Astrocyte of the cerebellum (primary cell): ENCODE measurements around the gene ZNF503.

Source experiments
- DNase-seq: peaks from one replicate; pipeline ENCODE4 v3.0.0-alpha.2; 2011; ENCODE audit warnings: low read depth
- H3K4me3 ChIP-seq: 2 replicates; pipeline ENCODE4 v1.5.1; 2011; ENCODE audit warnings: mild to moderate bottlenecking, low read depth, low read length, moderate library complexity
- CTCF ChIP-seq: IDR thresholded peaks from 2 replicates; pipeline ENCODE4 v1.5.1; 2012; ENCODE audit warnings: low read length, low read depth, moderate library complexity, mild to moderate bottlenecking; ENCODE audit errors: missing control alignments
- in situ Hi-C: cut with HindIII; loops from 2 replicates; pipeline ENCODE4 v1.10.0; 2017; ENCODE audit warnings: low sequenced_read_pairs

Gene ZNF503

GRCh38 chr10:75408911-75409885 is 7.6 kb upstream of the ZNF503 start:
- in situ Hi-C loops: loop anchor here (10.0 kb wide), 1 partner anchor 626 kb away; no protein-coding TSS in a partner anchor
- H3K4me3 ChIP-seq: peak overlapping the region; percentile 68
- no peak for DNase-seq
- no peak for TF ChIP-seq CTCF

DNA sequence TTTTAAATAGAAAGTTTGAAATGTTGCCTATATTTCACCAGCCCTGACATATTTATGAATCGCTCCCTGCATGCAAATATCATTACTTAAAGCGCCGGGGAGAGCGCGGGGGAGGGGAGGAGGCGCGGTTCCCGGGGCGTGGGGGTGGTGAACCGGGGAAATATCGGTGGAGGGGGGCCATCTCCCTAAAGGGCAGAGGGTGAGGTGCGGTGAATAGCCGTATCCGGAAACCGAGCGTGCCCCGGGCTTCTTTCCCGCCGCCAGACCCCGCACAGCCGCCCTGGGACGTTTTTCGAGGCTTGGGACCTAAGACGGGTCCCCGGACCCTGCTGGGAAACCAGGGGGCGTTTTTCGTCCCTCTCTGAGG is 6.9 kb upstream of the ZNF503 start:
- in situ Hi-C loops: loop anchor here (10.0 kb wide), 1 partner anchor 626 kb away; no protein-coding TSS in a partner anchor
- TF ChIP-seq CTCF: no peak

DNA sequence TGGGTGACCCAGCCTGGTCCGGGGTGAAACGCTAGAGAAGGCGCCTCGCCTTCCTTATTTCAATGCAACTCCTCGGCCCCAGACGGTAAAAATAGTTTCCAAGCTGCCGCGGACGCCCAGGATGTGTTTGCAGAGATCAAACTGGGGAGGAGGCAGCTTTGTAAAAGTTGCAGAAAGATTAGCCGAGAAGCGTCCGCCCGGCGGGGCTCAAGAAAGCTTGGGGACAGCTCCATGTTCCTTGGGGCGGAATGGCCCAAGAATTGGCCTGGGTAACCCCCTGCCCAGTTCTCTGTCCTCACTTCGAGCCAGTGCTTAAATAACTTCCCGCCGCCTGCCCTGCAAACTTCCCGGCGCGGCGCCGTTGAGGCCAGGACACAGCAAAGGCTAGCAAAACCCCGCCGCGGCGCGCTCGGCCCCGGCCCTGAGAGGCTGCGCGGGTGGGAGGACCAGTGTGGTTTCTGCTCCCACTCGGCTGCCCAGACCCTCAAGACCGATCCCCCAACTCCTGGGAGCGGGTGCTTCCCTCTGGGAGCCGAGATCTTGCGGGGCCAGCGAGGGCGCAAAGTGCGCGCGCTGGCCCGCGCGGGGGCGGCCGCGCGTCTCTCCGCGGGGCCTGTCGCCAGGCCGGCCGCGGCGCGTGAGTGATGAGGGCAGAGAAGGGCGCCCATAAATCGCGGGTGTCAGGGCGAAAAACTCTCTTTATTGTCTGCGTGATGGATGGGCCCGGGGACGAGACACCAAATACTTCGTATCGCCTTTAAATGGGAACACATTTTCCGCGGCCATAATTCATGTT is 6.3 kb upstream of the ZNF503 start:
- in situ Hi-C loops: loop anchor here (10.0 kb wide), 1 partner anchor 627 kb away; no protein-coding TSS in a partner anchor
- H3K4me3 ChIP-seq: peak overlapping the region; percentile 68
- TF ChIP-seq CTCF: no peak
- DNase-seq: no peak

More for the DNA sequence above, 6.9 kb upstream of the ZNF503 start:
- no peak for DNase-seq
- peak overlapping the region; percentile 68 for H3K4me3 ChIP-seq

DNA sequence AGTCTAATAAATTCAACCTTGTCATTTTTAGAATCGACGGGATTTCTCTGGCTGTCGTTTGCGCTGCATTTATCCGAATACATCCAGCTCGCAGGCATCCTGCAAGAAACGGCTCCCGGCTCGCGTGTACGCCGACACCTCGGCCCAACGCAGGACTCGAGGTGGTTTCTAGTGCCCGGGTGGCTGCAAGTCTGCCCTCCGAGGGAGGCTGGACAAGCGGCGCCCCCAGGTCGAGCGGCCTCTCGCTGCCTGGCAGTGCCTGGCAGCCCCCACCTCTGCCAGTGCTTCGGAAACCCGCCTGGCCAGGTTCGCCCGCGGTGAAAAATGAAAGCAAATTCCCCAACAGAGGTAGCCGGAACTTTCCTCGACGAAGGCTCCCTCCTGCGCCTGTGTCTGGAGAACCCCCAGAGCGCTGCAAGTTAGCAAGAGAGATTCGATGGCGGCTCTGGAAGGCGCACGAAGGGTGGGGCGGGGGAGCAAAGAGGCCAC is 5.7 kb upstream of the ZNF503 start:
- no peak for TF ChIP-seq CTCF
- in situ Hi-C loops: loop anchor here (10.0 kb wide), 1 partner anchor 628 kb away; no protein-coding TSS in a partner anchor
- peak overlapping the region; percentile 68 for H3K4me3 ChIP-seq
- no peak for DNase-seq

DNA sequence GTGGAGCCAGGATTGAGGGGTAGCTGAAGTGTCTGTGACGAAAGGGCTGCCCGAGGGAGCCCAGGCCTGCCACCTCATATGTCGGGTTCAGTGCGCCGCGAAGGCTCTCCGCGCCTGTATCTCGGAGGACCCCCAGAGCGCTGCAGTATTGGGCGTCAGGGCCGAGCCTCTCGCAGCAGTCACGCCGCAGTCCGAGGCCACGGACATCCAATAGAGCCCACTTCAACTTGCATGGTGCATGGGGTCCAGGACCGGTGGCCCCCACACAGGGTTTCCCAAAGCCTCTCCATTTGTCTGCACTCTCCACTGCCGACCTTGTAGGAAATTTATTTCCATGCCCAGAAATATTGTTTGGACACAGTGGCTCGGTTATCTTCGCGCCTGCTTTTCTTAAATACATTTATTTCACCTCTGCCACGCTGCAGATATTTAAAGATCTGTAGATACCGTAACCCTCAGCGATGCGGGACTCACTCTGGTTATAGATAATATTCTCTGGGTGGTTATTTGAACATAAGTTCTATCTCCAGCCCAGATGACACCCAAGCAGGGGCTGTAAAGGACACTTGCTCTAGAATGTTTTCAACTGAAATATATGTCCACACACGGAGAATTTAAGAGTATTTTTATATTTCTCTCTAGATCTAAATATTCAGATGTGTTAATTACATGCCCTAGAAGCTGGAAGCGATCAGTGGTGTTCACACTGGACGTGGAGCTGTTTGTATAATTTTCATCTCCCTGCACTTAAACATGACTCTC is 5.1 kb upstream of the ZNF503 start:
- TF ChIP-seq CTCF: no peak
- H3K4me3 ChIP-seq: peak overlapping the region; percentile 100
- no peak for DNase-seq

More for the DNA sequence above, 5.1 kb upstream of the ZNF503 start:
- in situ Hi-C loops: loop anchor here (10.0 kb wide), 1 partner anchor 628 kb away; no protein-coding TSS in a partner anchor
